ENCODE data around the gene LRCH2. TPM values are rescaled to one million over a fixed set of nuclear protein-coding genes. Genes with fewer than 3 reads are reported as not detected.

Gene LRCH2
- total RNA-seq, 2 donors from 2014 or later, result 0.44 to 2.7 TPM

DNA sequence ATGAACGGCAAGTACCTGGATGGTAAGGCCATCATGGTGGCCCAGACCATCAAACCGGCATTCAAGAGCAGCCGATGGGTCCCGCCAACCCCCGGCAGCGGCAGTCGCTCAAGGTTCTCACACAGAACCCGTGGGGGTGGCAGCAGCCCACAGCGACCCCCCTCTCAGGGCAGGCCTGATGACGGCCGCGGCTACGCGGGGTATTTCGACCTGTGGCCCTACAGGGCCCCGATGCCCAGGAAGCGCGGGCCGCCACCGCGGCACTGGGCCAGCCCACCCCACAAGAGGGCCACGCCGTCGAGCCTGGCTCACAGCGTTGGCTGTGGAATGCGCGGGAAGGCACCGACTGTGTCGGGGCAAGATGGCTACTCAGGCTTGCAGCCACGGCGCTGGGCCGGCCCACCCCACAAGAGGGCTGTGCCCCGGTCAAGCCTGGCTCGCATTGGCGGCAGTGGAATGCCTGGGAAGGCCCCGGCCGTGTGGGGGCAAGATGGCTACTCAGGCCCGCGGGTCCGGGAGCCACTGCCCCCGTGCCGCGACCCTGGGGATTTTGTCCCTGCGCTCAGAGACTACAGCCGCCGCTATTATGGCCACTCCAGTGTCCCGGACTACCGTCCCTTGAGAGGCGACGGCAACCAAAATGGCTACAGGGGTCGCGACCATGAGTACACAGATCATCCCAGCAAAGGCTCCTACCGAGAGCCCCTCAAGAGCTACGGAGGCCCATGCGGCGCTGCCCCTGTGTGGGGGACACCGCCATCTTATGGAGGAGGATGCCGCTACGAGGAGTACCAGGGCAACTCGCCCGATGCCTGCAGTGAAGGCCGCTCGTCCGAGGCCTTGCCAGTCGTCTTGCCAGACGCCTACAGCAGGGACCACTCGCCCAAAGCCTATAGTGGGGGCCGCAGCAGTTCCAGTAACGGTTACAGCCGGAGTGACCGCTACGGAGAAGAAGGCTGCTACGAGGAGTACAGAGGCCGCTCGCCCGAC lies 44.0 kb downstream of the LRCH2 start:
- H3K36me3 ChIP-seq, result no peaks in the 10 kb centered on the region
- intact Hi-C loops (cut with DNase I), result no loop called here
- DNase-seq, result no peak

DNA sequence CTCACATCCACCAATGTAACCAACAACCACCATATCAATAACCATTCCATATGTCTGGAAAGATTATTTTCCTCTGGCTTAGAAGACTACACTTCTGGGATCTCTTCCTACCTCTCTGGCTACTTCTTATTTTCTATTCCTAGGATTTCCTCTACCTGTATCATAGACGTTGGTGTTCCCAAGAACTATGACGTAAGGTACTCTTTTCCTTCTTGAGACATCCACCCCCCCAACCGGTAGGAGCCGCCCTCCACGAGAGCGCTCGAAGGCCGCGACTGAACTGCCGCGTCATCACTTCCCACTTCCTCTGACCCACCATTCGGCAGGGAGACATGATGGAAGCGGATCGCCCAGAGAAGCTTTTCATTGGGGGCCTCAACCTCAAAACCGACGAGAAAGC lies 44.8 kb downstream of the LRCH2 start, which contains the start of gene RBMXL3:
TSS of gene RBMXL3 (plus strand) at position 301 of the 400 bp plus-strand sequence. CDS start at position 333, 32 bp downstream.
- no peak for DNase-seq
- TF ChIP-seq, protein P1, sequence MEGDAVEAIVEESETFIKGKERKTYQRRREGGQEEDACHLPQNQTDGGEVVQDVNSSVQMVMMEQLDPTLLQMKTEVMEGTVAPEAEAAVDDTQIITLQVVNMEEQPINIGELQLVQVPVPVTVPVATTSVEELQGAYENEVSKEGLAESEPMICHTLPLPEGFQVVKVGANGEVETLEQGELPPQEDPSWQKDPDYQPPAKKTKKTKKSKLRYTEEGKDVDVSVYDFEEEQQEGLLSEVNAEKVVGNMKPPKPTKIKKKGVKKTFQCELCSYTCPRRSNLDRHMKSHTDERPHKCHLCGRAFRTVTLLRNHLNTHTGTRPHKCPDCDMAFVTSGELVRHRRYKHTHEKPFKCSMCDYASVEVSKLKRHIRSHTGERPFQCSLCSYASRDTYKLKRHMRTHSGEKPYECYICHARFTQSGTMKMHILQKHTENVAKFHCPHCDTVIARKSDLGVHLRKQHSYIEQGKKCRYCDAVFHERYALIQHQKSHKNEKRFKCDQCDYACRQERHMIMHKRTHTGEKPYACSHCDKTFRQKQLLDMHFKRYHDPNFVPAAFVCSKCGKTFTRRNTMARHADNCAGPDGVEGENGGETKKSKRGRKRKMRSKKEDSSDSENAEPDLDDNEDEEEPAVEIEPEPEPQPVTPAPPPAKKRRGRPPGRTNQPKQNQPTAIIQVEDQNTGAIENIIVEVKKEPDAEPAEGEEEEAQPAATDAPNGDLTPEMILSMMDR (IDR thresholded peaks at IDR 0.05), result no peak
- H3K36me3 ChIP-seq, result no peaks in the 10 kb centered on the region
- no peaks in the 10 kb centered on the region for H3K27me3 ChIP-seq
- intact Hi-C loops (cut with DNase I), result no loop called here
- H3K9me3 ChIP-seq, result no peaks in the 10 kb centered on the region
- no peaks in the 10 kb centered on the region for H3K4me1 ChIP-seq
- H3K27ac ChIP-seq, result no peak within 1 kb of the TSS
- H3K4me3 ChIP-seq, result no peak within 1 kb of the TSS
- H3K9ac ChIP-seq (ENCODE audit: low read depth in 2 of 2, low read length in 2 of 2), result no peak within 1 kb of the TSS

More for the DNA sequence above, 44.0 kb downstream of the LRCH2 start:
- no peaks in the 10 kb centered on the region for H3K27me3 ChIP-seq
- no peak overlapping the region for H3K4me3 ChIP-seq
- no peak overlapping the region for H3K9ac ChIP-seq (ENCODE audit: low read depth in 2 of 2, low read length in 2 of 2)
- no peaks in the 10 kb centered on the region for H3K4me1 ChIP-seq
- no peaks in the 10 kb centered on the region for H3K9me3 ChIP-seq
- no peak overlapping the region for H3K27ac ChIP-seq
- TF ChIP-seq, protein P1 (IDR thresholded peaks at IDR 0.05), result no peak

DNA sequence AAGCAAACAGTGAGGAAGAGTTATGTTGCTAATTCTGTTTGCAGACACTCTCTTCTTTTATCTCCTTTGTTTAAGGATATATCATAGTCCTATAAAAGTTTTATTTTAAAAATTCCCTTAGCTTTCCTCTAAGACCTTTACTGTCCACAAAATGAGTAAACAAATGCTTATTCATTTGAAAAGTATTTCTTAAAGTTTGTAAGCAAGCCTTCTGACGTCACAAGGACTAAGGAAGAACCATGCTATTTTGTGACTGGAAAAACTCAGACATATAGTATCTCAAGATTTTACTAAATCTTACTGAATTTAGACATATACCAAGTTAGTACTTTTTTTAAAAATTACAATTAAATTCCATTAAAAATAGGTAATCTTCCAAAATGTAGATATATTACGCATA lies 49.9 kb downstream of the LRCH2 start:
- no peaks in the 10 kb centered on the region for H3K9me3 ChIP-seq
- no peak overlapping the region for H3K27ac ChIP-seq
- TF ChIP-seq, protein P1 (IDR thresholded peaks at IDR 0.05), result no peak
- no peaks in the 10 kb centered on the region for H3K27me3 ChIP-seq
- H3K36me3 ChIP-seq, result no peaks in the 10 kb centered on the region
- intact Hi-C loops (cut with DNase I), result no loop called here
- no peaks in the 10 kb centered on the region for H3K4me1 ChIP-seq
- DNase-seq, result no peak
- no peak overlapping the region for H3K4me3 ChIP-seq
- H3K9ac ChIP-seq (ENCODE audit: low read depth in 2 of 2, low read length in 2 of 2), result no peak overlapping the region

DNA sequence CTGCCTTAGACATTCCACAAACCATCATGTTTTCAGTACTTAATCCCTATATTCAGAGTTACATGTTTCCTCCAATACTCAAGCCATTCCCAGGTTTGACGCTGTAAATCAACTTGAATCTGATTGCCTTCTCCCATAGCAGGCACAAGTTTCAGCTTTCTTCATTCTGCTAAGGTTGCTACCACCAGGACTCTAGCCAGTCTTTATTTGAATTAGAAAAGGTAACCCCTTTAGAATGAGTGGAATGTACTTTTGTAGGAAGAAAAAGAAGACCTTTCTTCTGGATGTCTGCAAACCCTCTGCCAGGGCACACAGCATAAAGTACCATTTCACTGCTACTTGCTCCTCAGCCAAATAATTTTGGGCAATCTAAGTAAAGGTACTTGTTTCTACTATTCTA lies 55.4 kb downstream of the LRCH2 start:
- Histone ChIP-seq H3K27ac (no peak overlapping the region), H3K9me3 (no peaks in the 10 kb centered on the region), H3K4me1 (no peaks in the 10 kb centered on the region), H3K9ac (ENCODE audit: low read depth in 2 of 2, low read length in 2 of 2) (no peak overlapping the region), H3K36me3 (no peaks in the 10 kb centered on the region), H3K27me3 (no peaks in the 10 kb centered on the region), H3K4me3 (no peak overlapping the region)
- intact Hi-C loops (cut with DNase I), result no loop called here
- DNase-seq, result no peak
- TF ChIP-seq, protein P1 (IDR thresholded peaks at IDR 0.05), result no peak

DNA sequence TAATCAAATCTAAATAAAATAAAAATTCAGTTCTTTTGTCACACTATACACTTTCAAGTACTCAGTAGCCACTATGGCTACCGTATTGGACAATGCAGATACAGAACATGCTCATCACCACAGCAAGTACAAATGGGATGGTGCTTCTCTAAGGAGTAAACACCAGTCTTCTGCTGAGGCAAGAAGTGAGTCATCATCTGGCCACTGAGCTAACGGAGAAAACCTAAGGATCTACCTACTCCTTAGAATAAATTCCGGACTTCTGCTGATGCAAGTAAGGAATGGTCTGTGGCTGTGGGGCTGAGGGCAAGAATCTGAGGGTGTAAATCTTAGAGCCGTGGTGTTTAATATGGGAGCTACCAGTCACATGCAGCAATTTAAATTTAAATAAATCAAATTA lies 56.0 kb downstream of the LRCH2 start:
- Histone ChIP-seq H3K27me3 (no peaks in the 10 kb centered on the region), H3K4me3 (no peak overlapping the region), H3K27ac (no peak overlapping the region), H3K9me3 (no peaks in the 10 kb centered on the region), H3K36me3 (no peaks in the 10 kb centered on the region), H3K4me1 (no peaks in the 10 kb centered on the region), H3K9ac (ENCODE audit: low read depth in 2 of 2, low read length in 2 of 2) (no peak overlapping the region)
- no peak for DNase-seq
- intact Hi-C loops (cut with DNase I), result no loop called here
- TF ChIP-seq, protein P1 (IDR thresholded peaks at IDR 0.05), result no peak
